DND-41 (cell line): ENCODE results near the gene CCDC137.

ENCODE experiments used
- ATAC-seq: fragments of 200-7000 bp; cut with Tn5 transposase; 3 replicates; pipeline ENCODE4 v1.9.1; 2021; ENCODE audit warnings: low read depth; ENCODE audit not compliant: insufficient read depth
- DNase-seq: peaks from one replicate; pipeline ENCODE4 v3.0.0-alpha.2; 2020
- H2AFZ ChIP-seq: 2 replicates; pipeline ENCODE4 v1.6.0; 2012; ENCODE audit warnings: low read depth, low read length
- H3K27ac ChIP-seq: 2 replicates; pipeline ENCODE4 v1.5.1; 2012; ENCODE audit warnings: low read length, inconsistent platforms
- H3K27me3 ChIP-seq: fragments of 200-600 bp; sonication (generic); 2 replicates; pipeline ENCODE4 v1.6.0; 2012; ENCODE audit warnings: low read length, mild to moderate bottlenecking, inconsistent platforms; ENCODE audit not compliant: insufficient read depth, poor library complexity
- H3K36me3 ChIP-seq: 2 replicates; pipeline ENCODE4 v1.5.1; 2012; ENCODE audit warnings: low read length, inconsistent platforms; ENCODE audit not compliant: insufficient read depth
- H3K4me1 ChIP-seq: 2 replicates; pipeline ENCODE4 v1.5.1; 2012; ENCODE audit warnings: mild to moderate bottlenecking, low read length; ENCODE audit not compliant: insufficient read depth
- H3K4me2 ChIP-seq: 2 replicates; pipeline ENCODE4 v1.6.0; 2012; ENCODE audit warnings: mild to moderate bottlenecking, moderate library complexity, low read length, inconsistent platforms; ENCODE audit not compliant: insufficient read depth
- H3K4me3 ChIP-seq, 2 experiments: fragments of 200-600 bp in 1 of 2; shearing (Covaris generic) in 1 of 2; 2 replicates each; pipeline ENCODE4 v1.5.1; 2012 to 2016; ENCODE audit warnings: inconsistent platforms in 2 of 2, low read length in 2 of 2, mild to moderate bottlenecking in 2 of 2, low read depth in 1 of 2, moderate library complexity in 1 of 2
- H3K79me2 ChIP-seq: 2 replicates; pipeline ENCODE4 v1.6.0; 2012; ENCODE audit warnings: low read length, inconsistent platforms; ENCODE audit not compliant: insufficient read depth
- H3K9ac ChIP-seq: 2 replicates; pipeline ENCODE4 v1.6.0; 2012; ENCODE audit warnings: low read depth, mild to moderate bottlenecking, inconsistent platforms, low read length, moderate library complexity
- H3K9me3 ChIP-seq: 2 replicates; pipeline ENCODE4 v1.5.1; 2012; ENCODE audit warnings: low read length, moderate library complexity, mild to moderate bottlenecking, inconsistent platforms; ENCODE audit not compliant: insufficient read depth, severe bottlenecking
- H4K20me1 ChIP-seq: 2 replicates; pipeline ENCODE4 v1.6.0; 2012; ENCODE audit warnings: low read length; ENCODE audit not compliant: insufficient read depth
- EZH2 ChIP-seq: IDR thresholded peaks from 3 replicates; pipeline ENCODE4 v1.6.1; 2012; ENCODE audit warnings: borderline replicate concordance, low read depth, mild to moderate bottlenecking, moderate library complexity, low read length, inconsistent platforms; ENCODE audit not compliant: severe bottlenecking
- TF ChIP-seq, protein P1 (sequence below): IDR thresholded peaks from 2 replicates; pipeline ENCODE4 v1.5.1; 2012; ENCODE audit warnings: borderline replicate concordance, low read length, moderate library complexity, mild to moderate bottlenecking; ENCODE audit not compliant: poor library complexity, severe bottlenecking; ENCODE audit errors: extremely low read depth

The CCDC137 gene

DNA sequence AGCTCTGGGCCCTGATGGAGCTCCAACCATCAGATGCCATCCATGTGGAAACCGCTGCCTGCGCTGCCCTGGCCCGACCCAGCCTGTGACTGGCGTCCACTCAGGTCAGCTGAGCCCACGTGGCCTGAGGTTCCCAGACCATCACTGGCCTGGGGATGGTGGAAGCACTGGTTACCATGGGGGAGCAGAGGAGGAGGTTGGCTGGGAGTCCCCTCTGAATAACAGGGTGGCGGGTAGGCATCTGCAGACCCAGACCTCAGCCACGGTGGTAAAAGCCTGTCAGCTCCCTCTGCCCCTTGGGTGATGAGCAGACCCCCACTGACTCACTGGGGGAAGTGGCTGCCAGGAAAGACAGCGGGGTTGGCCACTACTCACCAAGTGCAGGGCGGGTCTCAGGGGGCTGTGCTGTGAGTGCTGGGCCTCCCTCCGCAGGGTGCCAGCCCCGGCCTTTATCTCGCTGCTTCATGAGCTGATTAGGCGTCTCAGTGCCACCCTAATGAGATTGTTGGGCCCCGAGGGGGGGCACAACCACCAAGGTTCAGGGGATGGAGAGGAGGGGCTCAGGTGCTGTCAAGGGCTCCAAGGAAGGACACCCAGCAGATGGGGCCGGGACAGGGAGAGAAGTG lies 10.3 kb upstream of the CCDC137 start, which contains the start of gene PDE6G:
PDE6G (minus strand) TSS at position 425 of the 626 bp plus-strand sequence. CDS start 3,237 bp downstream, outside the sequence.
- Histone ChIP-seq H3K9me3 (no peaks in the 10 kb centered on the region), H2AFZ (no peak within 1 kb of the TSS), H3K27ac (no peak within 1 kb of the TSS), H3K9ac (no peak within 1 kb of the TSS), H3K4me2 (no peak within 1 kb of the TSS), H4K20me1 (no peaks in the 10 kb centered on the region), H3K36me3 (no peaks in the 10 kb centered on the region), H3K4me1 (no peaks in the 10 kb centered on the region), H3K79me2 (no peaks in the 10 kb centered on the region), H3K27me3 (no peaks in the 10 kb centered on the region), H3K4me3 (no peak within 1 kb of the TSS)
- DNase-seq, result no peak
- TF ChIP-seq, protein P1, sequence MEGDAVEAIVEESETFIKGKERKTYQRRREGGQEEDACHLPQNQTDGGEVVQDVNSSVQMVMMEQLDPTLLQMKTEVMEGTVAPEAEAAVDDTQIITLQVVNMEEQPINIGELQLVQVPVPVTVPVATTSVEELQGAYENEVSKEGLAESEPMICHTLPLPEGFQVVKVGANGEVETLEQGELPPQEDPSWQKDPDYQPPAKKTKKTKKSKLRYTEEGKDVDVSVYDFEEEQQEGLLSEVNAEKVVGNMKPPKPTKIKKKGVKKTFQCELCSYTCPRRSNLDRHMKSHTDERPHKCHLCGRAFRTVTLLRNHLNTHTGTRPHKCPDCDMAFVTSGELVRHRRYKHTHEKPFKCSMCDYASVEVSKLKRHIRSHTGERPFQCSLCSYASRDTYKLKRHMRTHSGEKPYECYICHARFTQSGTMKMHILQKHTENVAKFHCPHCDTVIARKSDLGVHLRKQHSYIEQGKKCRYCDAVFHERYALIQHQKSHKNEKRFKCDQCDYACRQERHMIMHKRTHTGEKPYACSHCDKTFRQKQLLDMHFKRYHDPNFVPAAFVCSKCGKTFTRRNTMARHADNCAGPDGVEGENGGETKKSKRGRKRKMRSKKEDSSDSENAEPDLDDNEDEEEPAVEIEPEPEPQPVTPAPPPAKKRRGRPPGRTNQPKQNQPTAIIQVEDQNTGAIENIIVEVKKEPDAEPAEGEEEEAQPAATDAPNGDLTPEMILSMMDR, result no peak
- TF ChIP-seq EZH2, result no peak
- no peak for ATAC-seq

DNA sequence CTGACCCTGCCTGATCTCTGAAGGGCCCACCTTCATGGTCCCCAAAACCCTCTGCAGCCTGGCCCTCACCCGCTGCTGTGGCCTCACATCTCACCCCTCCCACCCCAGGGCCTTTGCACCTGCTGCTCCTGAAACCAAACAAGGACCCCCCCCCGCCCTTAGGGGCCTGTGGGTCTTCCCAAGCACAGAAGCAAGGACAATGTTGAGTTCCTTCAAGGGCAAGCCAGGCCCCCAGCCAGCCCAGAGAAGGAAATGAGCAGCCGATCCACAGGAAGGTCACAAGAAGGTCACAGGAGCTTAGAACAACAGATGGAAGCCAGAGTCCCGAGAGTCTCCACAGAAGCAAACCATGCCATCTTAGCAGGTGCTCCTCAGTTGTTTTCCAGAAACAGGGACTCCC lies 9.7 kb upstream of the CCDC137 start:
- Histone ChIP-seq H3K4me1 (no peaks in the 10 kb centered on the region), H3K9me3 (no peaks in the 10 kb centered on the region), H3K27ac (no peak overlapping the region), H2AFZ (no peak overlapping the region), H3K4me3 (no peak overlapping the region), H3K9ac (no peak overlapping the region), H3K79me2 (no peaks in the 10 kb centered on the region), H3K36me3 (no peaks in the 10 kb centered on the region), H3K4me2 (no peak overlapping the region), H3K27me3 (no peaks in the 10 kb centered on the region), H4K20me1 (no peaks in the 10 kb centered on the region)
- ATAC-seq (no peak; the same call in 2 of the 3 replicates), DNase-seq (no peak)
- TF ChIP-seq EZH2, result no peak
- TF ChIP-seq, protein P1, result no peak

- H3K36me3 ChIP-seq, result no peaks in the 10 kb centered on the region
- DNase-seq (no peak), ATAC-seq (no peak)
- no peaks in the 10 kb centered on the region for H3K27me3 ChIP-seq
- TF ChIP-seq EZH2, result no peak
- TF ChIP-seq, protein P1, result no peak
- H3K4me3 ChIP-seq, result no peak overlapping the region
- H3K79me2 ChIP-seq, result no peaks in the 10 kb centered on the region
- no peak overlapping the region for H3K27ac ChIP-seq
- no peaks in the 10 kb centered on the region for H4K20me1 ChIP-seq
- no peak overlapping the region for H2AFZ ChIP-seq
- H3K9ac ChIP-seq, result no peak overlapping the region
- no peaks in the 10 kb centered on the region for H3K4me1 ChIP-seq
- no peak overlapping the region for H3K4me2 ChIP-seq
- H3K9me3 ChIP-seq, result no peaks in the 10 kb centered on the region
Observed at GRCh38 chr17:81659038-81659437, 7.5 kb upstream of the CCDC137 start.
